GM12891 (cell line): Measurements from ENCODE around the gene SLC6A5.

Experiments used
- DNase-seq: peaks from one replicate; pipeline ENCODE4 v3.0.0; 2011; ENCODE audit warnings: low spot score; ENCODE audit not compliant: insufficient read length
- FAIRE-seq: peaks from 2 replicates; lab custom pipeline; 2011; peaks lifted over from hg19 to GRCh38; lab: Jason Lieb, UNC
- PAX5 ChIP-seq: IDR thresholded peaks from 2 replicates; pipeline ENCODE4 v1.6.1; 2011; ENCODE audit warnings: low read length, moderate library complexity, mild to moderate bottlenecking; ENCODE audit not compliant: insufficient read depth, severe bottlenecking
- POLR2A ChIP-seq: IDR thresholded peaks from 2 replicates; pipeline ENCODE4 v1.6.1; 2011; ENCODE audit warnings: low read depth, low read length, control low read depth
- POLR2AphosphoS5 ChIP-seq: IDR thresholded peaks from 2 replicates; pipeline ENCODE4 v1.6.1; 2011; ENCODE audit warnings: low read depth, low read length, control low read depth
- POU2F2 ChIP-seq: IDR thresholded peaks from 2 replicates; pipeline ENCODE4 v1.6.1; 2011; ENCODE audit warnings: low read depth, mild to moderate bottlenecking, control low read depth, low read length, moderate library complexity
- SPI1 ChIP-seq: IDR thresholded peaks from 2 replicates; pipeline ENCODE4 v1.6.1; 2011; ENCODE audit warnings: low read depth, low read length, control low read depth
- TAF1 ChIP-seq: IDR thresholded peaks from 2 replicates; pipeline ENCODE4 v1.6.1; 2011; ENCODE audit warnings: low read depth, low read length, control low read depth

SLC6A5 gene

GRCh38 chr11:20688761-20689160 is 89.4 kb downstream of the SLC6A5 start:
- TF ChIP-seq TAF1 (no peak), PAX5 (no peak), POLR2AphosphoS5 (no peak), POU2F2 (no peak), SPI1 (no peak)
- FAIRE-seq: no peak
- DNase-seq: no peak

GRCh38 chr11:20707876-20708275 is 108.5 kb downstream of the SLC6A5 start:
- no peak for DNase-seq
- FAIRE-seq: no peak
- TF ChIP-seq SPI1: no peak
- no peak for TF ChIP-seq PAX5
- TF ChIP-seq POU2F2: no peak
- no peak for TF ChIP-seq POLR2AphosphoS5
- no peak for TF ChIP-seq TAF1
- TF ChIP-seq POLR2A: no peak
